ENCODE measurements around the gene MECR. TPM values are rescaled to one million over a fixed set of nuclear protein-coding genes. Genes with fewer than 3 reads are reported as not detected.

MECR gene
- total RNA-seq, 2 donors from 2014 or later: 25.7 to 33.0 TPM

- H3K36me3 Mint-ChIP-seq: peaks cover 29 to 46% of the 10 kb centered on the region in 2 donors
- H3K9me3 Mint-ChIP-seq: peaks cover 0 to 11% of the 10 kb centered on the region in 2 donors
- DNase-seq (ENCODE audit: low spot score in 2 of 2) (no peak), ATAC-seq (peak in 1 of 2 donors; percentile 22)
- no peak overlapping the region for H3K27ac Mint-ChIP-seq
These were observed 86.6 kb downstream of the MECR start for GRCh38 chr1:29144178-29144577.

GRCh38 chr1:29142714-29143113, 88.0 kb downstream of the MECR start:
- ATAC-seq (no peak), DNase-seq (ENCODE audit: low spot score in 2 of 2) (no peak)
- Mint-ChIP-seq H3K27ac (no peak overlapping the region), H3K9me3 (peaks cover 0 to 6% of the 10 kb centered on the region in 2 donors), H3K36me3 (peaks cover 14 to 31% of the 10 kb centered on the region in 2 donors)

Other genes starting within 250 kb of the MECR start
- 1 to 10 TPM in 1 of 2 donors, under 1 TPM in 1; 0.43 to 4.0 TPM for gene TMEM200B, start 107.0 kb downstream of the MECR start, total RNA-seq
- gene SRSF4, start 49.0 kb downstream of the MECR start, total RNA-seq: 100 to 1,000 TPM; 139 to 163 TPM
- gene PTPRU, start 5.6 kb upstream of the MECR start, total RNA-seq: 1 to 10 TPM in 1 of 2 donors, not detected in 1; 2.0 TPM